Measurements from ENCODE around the gene GON4L. TPM values are rescaled to one million over a fixed set of nuclear protein-coding genes. Genes with fewer than 3 reads are reported as not detected.

GON4L gene
- total RNA-seq, 3 donors from 2014 or later (not counting 1 experiment from before 2014, with no cell fraction given) = 127 to 147 (median 146) TPM

DNA sequence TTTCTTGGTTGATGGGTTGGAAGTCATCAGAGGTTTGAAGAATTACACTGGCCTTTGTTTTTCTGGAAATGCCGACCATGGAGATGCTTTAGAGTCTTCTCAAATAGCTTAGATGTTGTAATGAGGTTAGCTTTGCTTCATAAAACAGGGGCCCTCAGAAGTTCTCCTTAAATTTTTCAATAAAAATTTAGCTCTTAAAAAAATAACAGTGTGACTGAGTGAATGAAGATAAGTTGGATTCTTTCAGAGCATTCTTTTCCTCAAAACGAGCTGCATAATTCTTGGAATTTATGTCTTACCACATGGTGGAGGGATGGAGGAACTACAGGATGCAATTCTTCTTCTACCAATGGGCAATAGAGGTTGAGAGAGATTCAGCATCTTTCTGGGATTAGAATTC is 25.8 kb upstream of the GON4L start:
- Mint-ChIP-seq H3K27me3 (ENCODE audit: low read depth in 2 of 2) (no peaks in the 10 kb centered on the region), H3K4me3 (no peak overlapping the region), H3K9me3 (no peaks in the 10 kb centered on the region), H3K4me1 (no peaks in the 10 kb centered on the region), H3K36me3 (no peaks in the 10 kb centered on the region), H3K27ac (no peak overlapping the region)
- TF ChIP-seq, protein P1, sequence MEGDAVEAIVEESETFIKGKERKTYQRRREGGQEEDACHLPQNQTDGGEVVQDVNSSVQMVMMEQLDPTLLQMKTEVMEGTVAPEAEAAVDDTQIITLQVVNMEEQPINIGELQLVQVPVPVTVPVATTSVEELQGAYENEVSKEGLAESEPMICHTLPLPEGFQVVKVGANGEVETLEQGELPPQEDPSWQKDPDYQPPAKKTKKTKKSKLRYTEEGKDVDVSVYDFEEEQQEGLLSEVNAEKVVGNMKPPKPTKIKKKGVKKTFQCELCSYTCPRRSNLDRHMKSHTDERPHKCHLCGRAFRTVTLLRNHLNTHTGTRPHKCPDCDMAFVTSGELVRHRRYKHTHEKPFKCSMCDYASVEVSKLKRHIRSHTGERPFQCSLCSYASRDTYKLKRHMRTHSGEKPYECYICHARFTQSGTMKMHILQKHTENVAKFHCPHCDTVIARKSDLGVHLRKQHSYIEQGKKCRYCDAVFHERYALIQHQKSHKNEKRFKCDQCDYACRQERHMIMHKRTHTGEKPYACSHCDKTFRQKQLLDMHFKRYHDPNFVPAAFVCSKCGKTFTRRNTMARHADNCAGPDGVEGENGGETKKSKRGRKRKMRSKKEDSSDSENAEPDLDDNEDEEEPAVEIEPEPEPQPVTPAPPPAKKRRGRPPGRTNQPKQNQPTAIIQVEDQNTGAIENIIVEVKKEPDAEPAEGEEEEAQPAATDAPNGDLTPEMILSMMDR (IDR thresholded peaks at IDR 0.05) = no peak
- ATAC-seq (no peak), DNase-seq (no peak)
- intact Hi-C loops (cut with micrococcal nuclease) = no loop called here
- H3K27me3 ChIP-seq (ENCODE audit: control insufficient read depth, insufficient read depth, low read length) = no peaks in the 10 kb centered on the region
- no peak overlapping the region for H3K4me3 ChIP-seq (ENCODE audit: low read length)
- 100% methylated on average over 2 of the region's 2 CpGs for WGBS (ENCODE audit: insufficient coverage)
- H3K4me1 ChIP-seq (ENCODE audit: control insufficient read depth, insufficient read depth, low read length) = no peaks in the 10 kb centered on the region
- H3K9me3 ChIP-seq (ENCODE audit: control insufficient read depth, insufficient read depth, low read length) = no peaks in the 10 kb centered on the region
- peaks cover 20% of the 10 kb centered on the region for H3K36me3 ChIP-seq (ENCODE audit: control insufficient read depth, insufficient read depth, low read length)
- no peak overlapping the region for H3K27ac ChIP-seq (ENCODE audit: low read length)

DNA sequence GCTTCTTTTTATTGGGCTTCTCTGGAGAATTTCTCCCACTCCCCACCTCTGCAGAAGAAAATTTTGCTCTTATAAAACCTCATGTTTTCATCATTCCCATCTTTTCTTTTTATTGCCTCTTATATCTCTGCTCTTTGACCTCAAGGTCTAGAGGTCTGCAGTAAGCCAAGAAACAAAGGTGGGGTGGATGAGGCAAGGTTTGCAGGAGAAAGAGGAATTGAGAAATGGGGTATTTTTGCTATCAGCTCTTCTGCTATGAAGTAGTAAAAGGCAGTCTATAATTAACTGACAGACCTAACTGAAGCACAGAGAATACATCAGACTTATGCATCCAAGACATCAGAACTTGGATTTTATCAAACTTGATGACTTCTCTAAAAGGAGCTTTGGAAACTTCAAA is 25.2 kb upstream of the GON4L start:
- Mint-ChIP-seq H3K9me3 (no peaks in the 10 kb centered on the region), H3K4me1 (no peaks in the 10 kb centered on the region), H3K36me3 (no peaks in the 10 kb centered on the region), H3K27ac (no peak overlapping the region), H3K4me3 (no peak overlapping the region), H3K27me3 (ENCODE audit: low read depth in 2 of 2) (no peaks in the 10 kb centered on the region)
- DNase-seq = no peak
- peaks cover 20% of the 10 kb centered on the region for H3K36me3 ChIP-seq (ENCODE audit: control insufficient read depth, insufficient read depth, low read length)
- ATAC-seq = no peak
- H3K4me1 ChIP-seq (ENCODE audit: control insufficient read depth, insufficient read depth, low read length) = no peaks in the 10 kb centered on the region
- TF ChIP-seq, protein P1 (IDR thresholded peaks at IDR 0.05) = no peak
- no peaks in the 10 kb centered on the region for H3K27me3 ChIP-seq (ENCODE audit: control insufficient read depth, insufficient read depth, low read length)
- no peaks in the 10 kb centered on the region for H3K9me3 ChIP-seq (ENCODE audit: control insufficient read depth, insufficient read depth, low read length)
- no peak overlapping the region for H3K27ac ChIP-seq (ENCODE audit: low read length)
- intact Hi-C loops (cut with micrococcal nuclease) = no loop called here
- H3K4me3 ChIP-seq (ENCODE audit: low read length) = no peak overlapping the region

DNA sequence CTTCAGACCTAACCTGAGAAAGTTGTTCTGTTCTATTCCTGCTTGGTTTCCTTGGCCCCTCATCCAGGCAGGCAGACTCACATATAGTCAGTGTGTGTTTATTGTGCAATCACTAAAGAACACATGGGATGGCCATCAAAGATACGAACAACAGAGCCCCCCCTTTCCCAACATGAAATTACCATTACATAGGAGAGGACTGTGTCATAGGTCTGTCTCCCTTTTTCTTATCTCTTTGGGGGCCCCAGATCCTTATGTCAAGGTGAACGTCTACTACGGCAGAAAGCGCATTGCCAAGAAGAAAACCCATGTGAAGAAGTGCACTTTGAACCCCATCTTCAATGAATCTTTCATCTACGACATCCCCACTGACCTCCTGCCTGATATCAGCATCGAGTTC is 23.9 kb upstream of the GON4L start:
- no peaks in the 10 kb centered on the region for H3K27me3 Mint-ChIP-seq (ENCODE audit: low read depth in 2 of 2)
- Histone ChIP-seq H3K4me1 (ENCODE audit: control insufficient read depth, insufficient read depth, low read length) (no peaks in the 10 kb centered on the region), H3K27me3 (ENCODE audit: control insufficient read depth, insufficient read depth, low read length) (no peaks in the 10 kb centered on the region), H3K9me3 (ENCODE audit: control insufficient read depth, insufficient read depth, low read length) (no peaks in the 10 kb centered on the region), H3K27ac (ENCODE audit: low read length) (no peak overlapping the region), H3K36me3 (ENCODE audit: control insufficient read depth, insufficient read depth, low read length) (peaks cover 20% of the 10 kb centered on the region), H3K4me3 (ENCODE audit: low read length) (no peak overlapping the region)
- H3K9me3 Mint-ChIP-seq = no peaks in the 10 kb centered on the region
- no peaks in the 10 kb centered on the region for H3K4me1 Mint-ChIP-seq
- DNase-seq = no peak
- WGBS (ENCODE audit: insufficient coverage) = 94% methylated on average over 6 of the region's 6 CpGs
- H3K36me3 Mint-ChIP-seq = no peaks in the 10 kb centered on the region
- ATAC-seq = no peak
- no peak overlapping the region for H3K4me3 Mint-ChIP-seq
- intact Hi-C loops (cut with micrococcal nuclease) = no loop called here
- TF ChIP-seq, protein P1 (IDR thresholded peaks at IDR 0.05) = no peak
- H3K27ac Mint-ChIP-seq = no peak overlapping the region

- H3K27ac ChIP-seq (ENCODE audit: low read length) = no peak overlapping the region
- Mint-ChIP-seq H3K4me1 (no peaks in the 10 kb centered on the region), H3K9me3 (no peaks in the 10 kb centered on the region), H3K27ac (no peak overlapping the region), H3K4me3 (no peak overlapping the region), H3K36me3 (no peaks in the 10 kb centered on the region), H3K27me3 (ENCODE audit: low read depth in 2 of 2) (no peaks in the 10 kb centered on the region)
- no peaks in the 10 kb centered on the region for H3K9me3 ChIP-seq (ENCODE audit: control insufficient read depth, insufficient read depth, low read length)
- peaks cover 18% of the 10 kb centered on the region for H3K36me3 ChIP-seq (ENCODE audit: control insufficient read depth, insufficient read depth, low read length)
- DNase-seq = no peak
- H3K4me3 ChIP-seq (ENCODE audit: low read length) = no peak overlapping the region
- ATAC-seq = no peak
- intact Hi-C loops (cut with micrococcal nuclease) = no loop called here
- TF ChIP-seq, protein P1 (IDR thresholded peaks at IDR 0.05) = no peak
- no peaks in the 10 kb centered on the region for H3K27me3 ChIP-seq (ENCODE audit: control insufficient read depth, insufficient read depth, low read length)
- WGBS (ENCODE audit: insufficient coverage) = 95% methylated on average over 2 of the region's 2 CpGs
- no peaks in the 10 kb centered on the region for H3K4me1 ChIP-seq (ENCODE audit: control insufficient read depth, insufficient read depth, low read length)
These were observed 23.2 kb upstream of the GON4L start for GRCh38 chr1:155880251-155880650.
